ENCODE measurements around the gene FAM241A.
"Not testable (repeated sequence)": the region's sequence is repeated elsewhere in the genome, so short reads cannot be mapped to it uniquely, and the experiment has no call there.

The FAM241A gene

GRCh38 chr4:112168719-112169500 lies 23.7 kb downstream of the FAM241A start:
- ATAC-seq (replicated peaks; ENCODE audit: extremely low read depth, poor library complexity, severe bottlenecking) (no peak), DNase-seq (ENCODE audit: low spot score in 2 of 2) (no peak)
- Mint-ChIP-seq H3K27me3 (no peaks in the 10 kb centered on the region), H3K9me3 (no peaks in the 10 kb centered on the region), H3K4me1 (peaks cover 20% of the 10 kb centered on the region), H3K36me3 (ENCODE audit: insufficient read depth) (no peaks in the 10 kb centered on the region), H3K27ac (ENCODE audit: low read depth) (no peak overlapping the region), H3K4me3 (no peak overlapping the region)

GRCh38 chr4:112170451-112170993 lies 25.3 kb downstream of the FAM241A start:
- Mint-ChIP-seq H3K4me1 (peaks cover 20% of the 10 kb centered on the region), H3K27me3 (no peaks in the 10 kb centered on the region), H3K36me3 (ENCODE audit: insufficient read depth) (no peaks in the 10 kb centered on the region), H3K4me3 (no peak overlapping the region), H3K27ac (ENCODE audit: low read depth) (no peak overlapping the region), H3K9me3 (no peaks in the 10 kb centered on the region)
- ATAC-seq (replicated peaks; ENCODE audit: extremely low read depth, poor library complexity, severe bottlenecking) (no peak), DNase-seq (ENCODE audit: low spot score in 2 of 2) (no peak)

- not testable (repeated sequence) for H3K9me3 Mint-ChIP-seq; H3K4me3 Mint-ChIP-seq; H3K27ac Mint-ChIP-seq (ENCODE audit: low read depth); DNase-seq (ENCODE audit: low spot score in 2 of 2); H3K27me3 Mint-ChIP-seq; ATAC-seq (replicated peaks; ENCODE audit: extremely low read depth, poor library complexity, severe bottlenecking); H3K36me3 Mint-ChIP-seq (ENCODE audit: insufficient read depth)
- peaks cover 20% of the 10 kb centered on the region for H3K4me1 Mint-ChIP-seq
Measured at GRCh38 chr4:112171051-112171763, 26.0 kb downstream of the FAM241A start.

- ATAC-seq (replicated peaks; ENCODE audit: extremely low read depth, poor library complexity, severe bottlenecking): no peak
- Mint-ChIP-seq H3K4me1 (peaks cover 17% of the 10 kb centered on the region), H3K9me3 (no peaks in the 10 kb centered on the region), H3K36me3 (ENCODE audit: insufficient read depth) (no peaks in the 10 kb centered on the region), H3K27me3 (no peaks in the 10 kb centered on the region), H3K4me3 (no peak overlapping the region), H3K27ac (ENCODE audit: low read depth) (no peak overlapping the region)
- no peak for DNase-seq (ENCODE audit: low spot score in 2 of 2)
Measured at GRCh38 chr4:112172180-112172579, 26.9 kb downstream of the FAM241A start.

GRCh38 chr4:112173593-112174558 lies 28.6 kb downstream of the FAM241A start:
- Mint-ChIP-seq H3K4me1 (peaks cover 9% of the 10 kb centered on the region), H3K4me3 (no peak overlapping the region), H3K27ac (ENCODE audit: low read depth) (no peak overlapping the region), H3K9me3 (no peaks in the 10 kb centered on the region), H3K36me3 (ENCODE audit: insufficient read depth) (no peaks in the 10 kb centered on the region), H3K27me3 (no peaks in the 10 kb centered on the region)
- no peak for ATAC-seq (replicated peaks; ENCODE audit: extremely low read depth, poor library complexity, severe bottlenecking)
- DNase-seq (ENCODE audit: low spot score in 2 of 2): no peak

GRCh38 chr4:112175840-112176239 lies 30.6 kb downstream of the FAM241A start:
- no peak for DNase-seq (ENCODE audit: low spot score in 2 of 2)
- Mint-ChIP-seq H3K4me1 (peaks cover 6% of the 10 kb centered on the region), H3K36me3 (ENCODE audit: insufficient read depth) (no peaks in the 10 kb centered on the region), H3K9me3 (no peaks in the 10 kb centered on the region), H3K27me3 (no peaks in the 10 kb centered on the region), H3K27ac (ENCODE audit: low read depth) (no peak overlapping the region), H3K4me3 (no peak overlapping the region)
- ATAC-seq (replicated peaks; ENCODE audit: extremely low read depth, poor library complexity, severe bottlenecking): no peak

GRCh38 chr4:112176596-112176995 lies 31.3 kb downstream of the FAM241A start:
- Mint-ChIP-seq H3K4me3 (no peak overlapping the region), H3K27ac (ENCODE audit: low read depth) (no peak overlapping the region), H3K36me3 (ENCODE audit: insufficient read depth) (no peaks in the 10 kb centered on the region), H3K27me3 (no peaks in the 10 kb centered on the region), H3K4me1 (no peaks in the 10 kb centered on the region), H3K9me3 (no peaks in the 10 kb centered on the region)
- DNase-seq (ENCODE audit: low spot score in 2 of 2): no peak
- ATAC-seq (replicated peaks; ENCODE audit: extremely low read depth, poor library complexity, severe bottlenecking): no peak

- not testable (repeated sequence) for DNase-seq (ENCODE audit: low spot score in 2 of 2); ATAC-seq (replicated peaks; ENCODE audit: extremely low read depth, poor library complexity, severe bottlenecking); H3K9me3 Mint-ChIP-seq; H3K4me3 Mint-ChIP-seq; H3K27me3 Mint-ChIP-seq; H3K4me1 Mint-ChIP-seq; H3K36me3 Mint-ChIP-seq (ENCODE audit: insufficient read depth); H3K27ac Mint-ChIP-seq (ENCODE audit: low read depth)
Measured at GRCh38 chr4:112178741-112179140, 33.5 kb downstream of the FAM241A start.

- H3K4me1 Mint-ChIP-seq: no peaks in the 10 kb centered on the region
- no peaks in the 10 kb centered on the region for H3K36me3 Mint-ChIP-seq (ENCODE audit: insufficient read depth)
- ATAC-seq (replicated peaks; ENCODE audit: extremely low read depth, poor library complexity, severe bottlenecking): no peak
- H3K27me3 Mint-ChIP-seq: no peaks in the 10 kb centered on the region
- H3K4me3 Mint-ChIP-seq: no peak overlapping the region
- no peak for DNase-seq (ENCODE audit: low spot score in 2 of 2)
- H3K27ac Mint-ChIP-seq (ENCODE audit: low read depth): no peak overlapping the region
- no peaks in the 10 kb centered on the region for H3K9me3 Mint-ChIP-seq
Measured at GRCh38 chr4:112181358-112182000, 36.2 kb downstream of the FAM241A start.

GRCh38 chr4:112182604-112183003 lies 37.4 kb downstream of the FAM241A start:
- DNase-seq (ENCODE audit: low spot score in 2 of 2) (no peak), ATAC-seq (replicated peaks; ENCODE audit: extremely low read depth, poor library complexity, severe bottlenecking) (no peak)
- no peaks in the 10 kb centered on the region for H3K4me1 Mint-ChIP-seq
- no peaks in the 10 kb centered on the region for H3K27me3 Mint-ChIP-seq
- H3K36me3 Mint-ChIP-seq (ENCODE audit: insufficient read depth): no peaks in the 10 kb centered on the region
- no peak overlapping the region for H3K27ac Mint-ChIP-seq (ENCODE audit: low read depth)
- H3K4me3 Mint-ChIP-seq: no peak overlapping the region
- no peaks in the 10 kb centered on the region for H3K9me3 Mint-ChIP-seq

GRCh38 chr4:112183252-112183651 lies 38.0 kb downstream of the FAM241A start:
- Mint-ChIP-seq H3K4me3 (no peak overlapping the region), H3K27me3 (no peaks in the 10 kb centered on the region), H3K4me1 (no peaks in the 10 kb centered on the region), H3K27ac (ENCODE audit: low read depth) (peak overlapping the region; percentile 52), H3K9me3 (no peaks in the 10 kb centered on the region), H3K36me3 (ENCODE audit: insufficient read depth) (no peaks in the 10 kb centered on the region)
- ATAC-seq (replicated peaks; ENCODE audit: extremely low read depth, poor library complexity, severe bottlenecking) (no peak), DNase-seq (ENCODE audit: low spot score in 2 of 2) (no peak)

- no peak overlapping the region for H3K27ac Mint-ChIP-seq (ENCODE audit: low read depth)
- no peak for ATAC-seq (replicated peaks; ENCODE audit: extremely low read depth, poor library complexity, severe bottlenecking)
- no peaks in the 10 kb centered on the region for H3K36me3 Mint-ChIP-seq (ENCODE audit: insufficient read depth)
Measured at GRCh38 chr4:112184438-112184837, 39.2 kb downstream of the FAM241A start.

More at GRCh38 chr4:112184438-112184837, 39.2 kb downstream of the FAM241A start:
- Mint-ChIP-seq H3K4me3 (no peak overlapping the region), H3K9me3 (no peaks in the 10 kb centered on the region), H3K27me3 (no peaks in the 10 kb centered on the region), H3K4me1 (no peaks in the 10 kb centered on the region)
- no peak for DNase-seq (ENCODE audit: low spot score in 2 of 2)

Data from central memory CD8-positive, alpha-beta T cell (primary cell).